ENCODE results near the gene CFHR1.

The CFHR1 gene

GRCh38 chr1:196877964-196878363 lies 58.4 kb downstream of the CFHR1 start:
- no peak for DNase-seq (ENCODE audit: low read depth)

Measured in stimulated activated CD8-positive, alpha-beta memory T cell treated with anti-CD3 and anti-CD28 coated beads, Interleukin-15, amount 100 ng/mL, for 24 hours (primary cell).